Trophoblast cell (in vitro differentiated cells and primary cell): ENCODE results near the gene POPDC2.
A peak's percentile ranks its signal among the peaks of the same experiment; 100 is the strongest.

Experiments used
- DNase-seq, 2 donors: peaks; one replicate each; pipeline ENCODE4 v3.0.0-alpha.2; 2016
- H2AFZ ChIP-seq: 2 replicates; pipeline ENCODE4 v1.6.1; 2013; ENCODE audit warnings: low read length, moderate library complexity, mild to moderate bottlenecking; ENCODE audit not compliant: insufficient read depth, poor library complexity
- H2AK5ac ChIP-seq: 2 replicates; pipeline ENCODE4 v1.6.1; 2013; ENCODE audit warnings: mild to moderate bottlenecking, low read length
- H2BK120ac ChIP-seq: 2 replicates; pipeline ENCODE4 v1.6.1; 2013; ENCODE audit warnings: low read length, mild to moderate bottlenecking, moderate library complexity; ENCODE audit not compliant: insufficient read depth, poor library complexity
- H2BK12ac ChIP-seq: 2 replicates; pipeline ENCODE4 v1.6.1; 2013; ENCODE audit warnings: mild to moderate bottlenecking, low read length, moderate library complexity
- H2BK5ac ChIP-seq: 2 replicates; pipeline ENCODE4 v1.6.1; 2013; ENCODE audit warnings: low read length, low read depth, moderate library complexity, mild to moderate bottlenecking; ENCODE audit not compliant: poor library complexity
- H3K14ac ChIP-seq: 2 replicates; pipeline ENCODE4 v1.6.1; 2013; ENCODE audit warnings: mild to moderate bottlenecking, low read length
- H3K18ac ChIP-seq: 2 replicates; pipeline ENCODE4 v1.6.1; 2013; ENCODE audit warnings: mild to moderate bottlenecking, low read length
- H3K23ac ChIP-seq: 2 replicates; pipeline ENCODE4 v1.6.1; 2013; ENCODE audit warnings: low read length
- H3K27ac ChIP-seq: 2 replicates; pipeline ENCODE4 v1.5.1; 2013; ENCODE audit warnings: low read depth, mild to moderate bottlenecking, inconsistent platforms, low read length, moderate library complexity
- H3K27me3 ChIP-seq: 2 replicates; pipeline ENCODE4 v1.6.1; 2013; ENCODE audit warnings: inconsistent platforms, mild to moderate bottlenecking, low read length, moderate library complexity; ENCODE audit not compliant: insufficient read depth
- H3K36me3 ChIP-seq, 2 experiments: 1 replicate in 1 of 2; 2 replicates in 1 of 2; pipeline ENCODE4 v1.6.1; 2013; ENCODE audit warnings: low read length in 2 of 2, mild to moderate bottlenecking in 2 of 2, moderate library complexity in 1 of 2; ENCODE audit not compliant: insufficient read depth in 2 of 2, control insufficient read depth in 1 of 2
- H3K4ac ChIP-seq: 2 replicates; pipeline ENCODE4 v1.6.1; 2013; ENCODE audit warnings: low read depth, mild to moderate bottlenecking, low read length, moderate library complexity
- H3K4me1 ChIP-seq, 2 experiments: 1 replicate in 1 of 2; 2 replicates in 1 of 2; pipeline ENCODE4 v1.6.1; 2013; ENCODE audit warnings: low read length in 2 of 2, mild to moderate bottlenecking in 2 of 2, moderate library complexity in 1 of 2; ENCODE audit not compliant: insufficient read depth in 2 of 2, control insufficient read depth in 1 of 2
- H3K4me2 ChIP-seq: 2 replicates; pipeline ENCODE4 v1.6.1; 2013; ENCODE audit warnings: inconsistent platforms, mild to moderate bottlenecking, low read length, moderate library complexity
- H3K4me3 ChIP-seq: 2 replicates; pipeline ENCODE4 v1.5.1; 2013; ENCODE audit warnings: mild to moderate bottlenecking, low read depth, low read length, inconsistent platforms
- H3K79me1 ChIP-seq: one replicate; pipeline ENCODE4 v1.6.1; 2013; ENCODE audit warnings: low read length
- H3K79me2 ChIP-seq: 2 replicates; pipeline ENCODE4 v1.6.1; 2013; ENCODE audit warnings: low read length, mild to moderate bottlenecking; ENCODE audit not compliant: control insufficient read depth, insufficient read depth, poor library complexity
- H3K9ac ChIP-seq: 2 replicates; pipeline ENCODE4 v1.6.1; 2013; ENCODE audit warnings: mild to moderate bottlenecking, low read length
- H3K9me3 ChIP-seq: 2 replicates; pipeline ENCODE4 v1.6.1; 2013; ENCODE audit warnings: low read depth, mild to moderate bottlenecking, control low read depth, inconsistent platforms, low read length; ENCODE audit not compliant: insufficient read depth
- H4K12ac ChIP-seq: 2 replicates; pipeline ENCODE4 v1.6.1; 2013; ENCODE audit warnings: low read depth, mild to moderate bottlenecking, low read length, moderate library complexity
- H4K8ac ChIP-seq: 2 replicates; pipeline ENCODE4 v1.6.1; 2013; ENCODE audit warnings: low read depth, mild to moderate bottlenecking, low read length, moderate library complexity
- H4K91ac ChIP-seq: one replicate; pipeline ENCODE4 v1.6.1; 2013; ENCODE audit warnings: low read depth, mild to moderate bottlenecking, low read length, moderate library complexity
- WGBS: extraction: QIAGEN DNeasy Blood & Tissue Kit; methylation state at CpG from one replicate; pipeline ENCODE4 v1.1.7; 2013; ENCODE audit warnings: missing lambda C conversion rate; ENCODE audit not compliant: insufficient read length, insufficient coverage; ENCODE audit errors: extremely low coverage; 5-methylcytosine and 5-hydroxymethylcytosine counted together

The POPDC2 gene

GRCh38 chr3:119601154-119601553 is 59.2 kb downstream of the POPDC2 start:
- Histone ChIP-seq H2BK120ac (no peak overlapping the region), H3K4me2 (no peak overlapping the region), H3K4me1 (peaks cover 12 to 18% of the 10 kb centered on the region in 2 experiments), H3K18ac (no peak overlapping the region), H3K14ac (no peak overlapping the region), H3K27me3 (no peaks in the 10 kb centered on the region), H2BK5ac (no peak overlapping the region), H3K9ac (no peak overlapping the region), H3K4ac (no peak overlapping the region), H4K12ac (no peak overlapping the region), H3K79me1 (no peaks in the 10 kb centered on the region), H3K23ac (no peak overlapping the region), H2BK12ac (no peak overlapping the region), H3K4me3 (no peak overlapping the region), H2AFZ (no peak overlapping the region), H4K8ac (no peak overlapping the region), H3K36me3 (no peaks in the 10 kb centered on the region), H3K9me3 (peaks cover 3% of the 10 kb centered on the region), H3K79me2 (no peaks in the 10 kb centered on the region), H4K91ac (no peak overlapping the region), H3K27ac (no peak overlapping the region), H2AK5ac (no peak overlapping the region)
- WGBS: no CpG with 5 or more reads among the region's 3 CpGs
- DNase-seq: no peak

GRCh38 chr3:119600732-119601131 is 59.7 kb downstream of the POPDC2 start:
- Histone ChIP-seq H3K79me2 (no peaks in the 10 kb centered on the region), H3K4me3 (no peak overlapping the region), H3K9me3 (peaks cover 3% of the 10 kb centered on the region), H3K4ac (no peak overlapping the region), H2BK120ac (no peak overlapping the region), H3K9ac (no peak overlapping the region), H3K4me1 (peaks cover 12 to 18% of the 10 kb centered on the region in 2 experiments), H3K23ac (no peak overlapping the region), H3K14ac (no peak overlapping the region), H2BK5ac (no peak overlapping the region), H3K27me3 (no peaks in the 10 kb centered on the region), H2AFZ (no peak overlapping the region), H3K79me1 (no peaks in the 10 kb centered on the region), H4K8ac (no peak overlapping the region), H3K36me3 (no peaks in the 10 kb centered on the region), H2AK5ac (no peak overlapping the region), H3K27ac (no peak overlapping the region), H3K18ac (no peak overlapping the region), H4K91ac (no peak overlapping the region), H3K4me2 (no peak overlapping the region), H2BK12ac (no peak overlapping the region), H4K12ac (no peak overlapping the region)
- DNase-seq: no peak
- no CpG with 5 or more reads among the region's 5 CpGs for WGBS

DNA sequence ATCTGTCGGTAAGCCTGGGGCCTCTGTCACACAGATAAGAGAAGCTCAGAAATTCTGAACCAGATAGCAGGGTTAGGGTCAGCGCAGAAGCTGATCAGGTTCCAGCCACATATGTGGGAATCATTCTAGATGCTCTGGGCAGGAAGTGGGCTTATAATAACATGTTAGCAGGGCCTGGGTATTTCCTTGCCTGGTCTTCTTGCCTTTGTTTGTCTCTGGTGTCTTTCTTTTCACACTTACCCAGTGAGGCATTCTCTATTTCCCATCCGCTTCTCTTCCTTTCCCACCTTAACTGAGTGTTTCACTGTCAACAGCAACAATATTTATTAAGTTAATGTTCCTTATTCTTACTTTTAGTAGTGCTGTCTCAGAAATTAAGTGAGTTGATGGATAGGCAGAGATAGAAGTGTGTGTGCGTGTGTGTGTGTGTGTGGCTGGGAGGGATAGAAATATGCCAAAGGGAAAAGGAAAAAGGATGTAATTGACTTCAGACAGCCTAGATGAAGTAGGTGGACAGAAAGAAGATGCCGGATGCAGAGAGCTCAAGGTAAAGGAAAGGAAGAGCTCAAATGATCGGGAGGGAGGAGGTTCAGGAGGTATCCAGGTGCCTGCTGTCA is 60.7 kb downstream of the POPDC2 start:
- Histone ChIP-seq H3K9ac (no peak overlapping the region), H3K4me1 (peaks cover 12 to 18% of the 10 kb centered on the region in 2 experiments), H3K18ac (no peak overlapping the region), H3K23ac (no peak overlapping the region), H4K91ac (peak overlapping the region; percentile 20), H2AK5ac (no peak overlapping the region), H3K4me3 (no peak overlapping the region), H4K8ac (no peak overlapping the region), H3K79me2 (no peaks in the 10 kb centered on the region), H2BK120ac (no peak overlapping the region), H3K79me1 (no peaks in the 10 kb centered on the region), H3K27me3 (no peaks in the 10 kb centered on the region), H3K9me3 (peaks cover 3% of the 10 kb centered on the region), H3K14ac (no peak overlapping the region), H3K4ac (no peak overlapping the region), H2BK5ac (peak overlapping the region; percentile 50), H2AFZ (no peak overlapping the region), H3K4me2 (no peak overlapping the region), H3K27ac (no peak overlapping the region), H3K36me3 (no peaks in the 10 kb centered on the region), H4K12ac (no peak overlapping the region), H2BK12ac (no peak overlapping the region)
- WGBS: no CpG with 5 or more reads among the region's 6 CpGs
- DNase-seq: no peak

- no peak overlapping the region for H3K27ac ChIP-seq
- H3K79me1 ChIP-seq: no peaks in the 10 kb centered on the region
- H2BK12ac ChIP-seq: no peak overlapping the region
- H3K14ac ChIP-seq: no peak overlapping the region
- WGBS: no CpG with 5 or more reads among the region's 1 CpG
- H3K79me2 ChIP-seq: no peaks in the 10 kb centered on the region
- H3K36me3 ChIP-seq: no peaks in the 10 kb centered on the region
- H2AK5ac ChIP-seq: no peak overlapping the region
- H3K4me3 ChIP-seq: no peak overlapping the region
- no peak overlapping the region for H4K91ac ChIP-seq
- H3K4me1 ChIP-seq: peaks cover 12 to 18% of the 10 kb centered on the region in 2 experiments
- no peak overlapping the region for H3K18ac ChIP-seq
- H3K9ac ChIP-seq: no peak overlapping the region
- H2AFZ ChIP-seq: no peak overlapping the region
- no peak overlapping the region for H4K12ac ChIP-seq
- no peak for DNase-seq
- no peaks in the 10 kb centered on the region for H3K27me3 ChIP-seq
- H3K23ac ChIP-seq: no peak overlapping the region
- no peak overlapping the region for H4K8ac ChIP-seq
- H2BK120ac ChIP-seq: no peak overlapping the region
- no peak overlapping the region for H3K4ac ChIP-seq
- peaks cover 3% of the 10 kb centered on the region for H3K9me3 ChIP-seq
- H2BK5ac ChIP-seq: no peak overlapping the region
- H3K4me2 ChIP-seq: no peak overlapping the region
Observed at GRCh38 chr3:119598410-119599098, 61.8 kb downstream of the POPDC2 start.
